Measurements from ENCODE around the gene PEX11A. TPM values are rescaled to one million over a fixed set of nuclear protein-coding genes. Genes with fewer than 3 reads are reported as not detected.

PEX11A gene
- total and polyA plus RNA-seq, 4 experiments from 2014 or later: 0.78 to 3.0 (median 2.8) TPM

DNA sequence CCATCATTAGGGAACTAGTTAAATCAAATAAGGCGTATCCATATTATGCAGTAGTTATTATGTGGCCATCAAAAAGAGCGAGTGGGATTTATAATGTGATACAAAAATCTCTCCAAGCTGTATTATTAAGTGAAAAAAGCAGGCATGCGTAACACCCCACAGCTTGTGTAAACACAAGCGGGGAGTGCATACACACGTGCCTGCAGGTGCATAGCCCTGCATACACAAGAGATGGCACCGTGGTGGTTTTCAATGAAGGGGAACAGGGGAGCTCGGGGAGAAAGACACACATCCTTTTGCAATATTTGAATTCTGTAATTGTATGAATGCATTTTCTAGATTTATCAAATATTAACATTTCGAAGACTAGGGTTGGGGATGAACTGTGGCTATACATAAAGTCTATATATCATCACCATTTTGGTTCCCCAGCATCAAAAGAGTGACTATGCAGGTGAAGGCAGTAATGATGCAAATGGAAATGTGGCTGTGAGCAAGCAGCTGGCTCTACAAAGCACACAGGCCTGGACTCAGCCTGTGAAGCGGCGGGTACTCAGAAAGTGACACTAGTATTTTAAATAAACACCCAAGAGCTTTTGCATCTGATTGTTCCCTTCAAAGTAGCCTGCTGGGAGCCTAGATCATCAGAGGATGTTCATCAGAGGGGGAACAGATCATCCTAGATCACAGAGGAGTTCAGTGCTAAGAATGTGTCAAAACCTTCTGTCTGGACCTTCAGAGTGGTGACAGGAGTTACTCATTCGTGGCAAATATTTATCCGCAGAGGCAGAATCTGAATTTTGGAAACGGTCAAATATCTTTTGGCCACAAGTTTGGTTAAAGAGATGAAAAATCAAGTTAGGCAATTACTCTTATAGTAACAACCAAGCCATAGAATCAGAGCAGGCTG lies 25.9 kb downstream of the PEX11A start:
- no peaks in the 10 kb centered on the region for H3K4me1 ChIP-seq (ENCODE audit: insufficient read depth, low read length)
- Mint-ChIP-seq H3K36me3 (no peaks in the 10 kb centered on the region), H3K4me1 (peaks cover 1 to 9% (median 4%) of the 10 kb centered on the region in 4 donors), H3K27ac (no peak overlapping the region), H3K4me3 (peak overlapping the region; percentile 4 to 73 (median 22)), H3K27me3 (peaks cover 16 to 38% of the 10 kb centered on the region in 2 donors), H3K9me3 (no peaks in the 10 kb centered on the region)
- H3K27me3 ChIP-seq (ENCODE audit: insufficient read depth, low read length): peaks cover 12% of the 10 kb centered on the region
- DNase-seq: no peak
- intact Hi-C loops (cut with micrococcal nuclease): no loop called here
- ChIA-PET CTCF (ENCODE audit: partially characterized antibody) (no interaction called here), POLR2A (ENCODE audit: partially characterized antibody) (no interaction called here)
- no peak overlapping the region for H3K4me3 ChIP-seq (ENCODE audit: low read length in 2 of 2)
- H3K36me3 ChIP-seq (ENCODE audit: insufficient read depth, low read length): no peaks in the 10 kb centered on the region
- no peaks in the 10 kb centered on the region for H3K9me3 ChIP-seq (ENCODE audit: control insufficient read depth in 1 of 2, low read length in 2 of 2)
- no peak overlapping the region for H3K27ac ChIP-seq (ENCODE audit: low read depth, low read length)

DNA sequence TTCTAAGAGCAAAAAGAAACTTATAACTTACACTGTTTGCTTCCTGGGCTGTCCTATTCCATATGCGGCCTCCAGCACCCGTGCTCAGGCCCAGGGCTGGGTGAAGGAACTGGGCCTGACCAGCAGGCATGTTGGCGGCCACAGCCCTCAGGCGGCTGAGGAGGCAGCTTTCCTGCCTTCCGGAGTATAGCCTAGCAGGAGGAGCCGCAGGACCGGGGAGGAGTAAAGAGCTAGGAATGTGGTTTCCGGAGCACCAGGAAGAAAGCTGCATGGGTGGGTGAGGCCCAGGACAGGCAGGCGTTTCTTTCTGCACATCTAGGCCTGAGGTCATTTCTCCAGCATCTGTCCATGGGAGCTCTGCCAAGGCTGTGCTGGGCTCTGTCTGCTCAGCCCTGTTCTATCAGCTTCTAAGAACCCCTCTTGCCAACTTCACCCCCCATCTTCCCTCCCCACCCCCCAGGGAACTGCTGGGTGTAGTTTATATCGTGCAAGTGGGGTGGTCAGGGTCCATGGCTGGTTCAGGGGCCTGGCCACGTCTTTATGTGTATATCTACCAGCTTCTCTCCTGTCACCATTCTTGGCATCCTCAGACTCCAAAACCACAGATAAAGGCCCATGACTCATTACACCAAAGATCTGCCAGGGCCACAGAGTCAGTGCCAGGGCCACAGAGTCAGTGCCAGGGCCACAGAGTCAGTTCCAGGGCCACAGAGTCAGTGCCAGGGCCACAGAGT lies 27.5 kb downstream of the PEX11A start:
- H3K9me3 Mint-ChIP-seq: no peaks in the 10 kb centered on the region
- Histone ChIP-seq H3K4me1 (ENCODE audit: insufficient read depth, low read length) (no peaks in the 10 kb centered on the region), H3K36me3 (ENCODE audit: insufficient read depth, low read length) (no peaks in the 10 kb centered on the region), H3K27ac (ENCODE audit: low read depth, low read length) (no peak overlapping the region), H3K4me3 (ENCODE audit: low read length in 2 of 2) (no peak overlapping the region), H3K27me3 (ENCODE audit: insufficient read depth, low read length) (peaks cover 12% of the 10 kb centered on the region), H3K9me3 (ENCODE audit: control insufficient read depth in 1 of 2, low read length in 2 of 2) (no peaks in the 10 kb centered on the region)
- no peaks in the 10 kb centered on the region for H3K36me3 Mint-ChIP-seq
- peaks cover 1 to 9% (median 4%) of the 10 kb centered on the region in 4 donors for H3K4me1 Mint-ChIP-seq
- POLR2A ChIA-PET (ENCODE audit: partially characterized antibody): no interaction called here
- intact Hi-C loops (cut with micrococcal nuclease): no loop called here
- peaks cover 16 to 42% of the 10 kb centered on the region in 2 donors for H3K27me3 Mint-ChIP-seq
- no peak for DNase-seq
- CTCF ChIA-PET (ENCODE audit: partially characterized antibody): interaction anchor here (1.1 kb wide), 1 partner anchor 16 kb away, joined by 3 read pairs; no protein-coding TSS in a partner anchor
- H3K4me3 Mint-ChIP-seq: no peak overlapping the region
- H3K27ac Mint-ChIP-seq: no peak overlapping the region

DNA sequence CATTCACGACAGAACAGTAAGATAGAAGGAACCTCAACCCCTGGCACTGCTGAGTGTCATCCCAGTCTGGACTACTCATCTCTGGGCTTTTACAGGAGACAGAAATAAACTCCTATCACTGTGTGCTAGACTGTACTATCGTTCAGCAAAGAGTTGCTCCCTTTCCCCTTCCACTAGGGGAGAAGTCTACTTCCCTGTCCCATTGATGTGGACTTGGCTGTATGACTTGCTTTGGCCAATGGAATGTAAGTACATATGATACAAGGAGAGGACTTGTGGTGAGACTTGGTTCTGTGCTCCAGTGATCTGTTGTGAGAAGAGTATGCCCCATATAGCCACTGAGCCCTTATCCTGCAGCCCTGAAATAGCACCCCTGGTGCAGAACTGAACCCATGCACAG lies 30.0 kb downstream of the PEX11A start:
- CTCF ChIA-PET (ENCODE audit: partially characterized antibody): interaction anchor here (1.4 kb wide), 1 partner anchor 14 kb away, joined by 4 read pairs; no protein-coding TSS in a partner anchor
- peaks cover 0 to 4% of the 10 kb centered on the region in 2 donors for H3K36me3 Mint-ChIP-seq

DNA sequence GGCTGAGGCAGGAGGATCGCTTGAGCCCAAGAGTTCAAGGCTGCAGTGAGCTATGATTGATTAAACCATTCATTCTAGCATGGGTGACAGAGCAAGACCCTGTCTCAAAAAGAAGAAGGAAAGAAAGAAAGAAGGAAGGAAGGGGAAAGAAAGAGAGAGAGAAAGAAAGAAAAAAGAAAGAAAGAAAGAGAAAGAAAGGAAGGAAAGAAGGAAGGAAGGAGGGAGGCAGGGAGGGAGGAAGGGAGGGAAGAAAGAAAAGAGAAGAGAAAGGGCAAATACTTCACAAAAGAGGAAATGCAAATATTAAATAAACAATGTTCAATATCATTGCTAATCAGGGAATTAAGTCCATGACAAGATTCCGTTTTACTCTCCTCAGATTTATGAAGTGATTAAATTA lies 31.3 kb downstream of the PEX11A start:
- POLR2A ChIA-PET (ENCODE audit: partially characterized antibody): no interaction called here
- Histone ChIP-seq H3K4me1 (ENCODE audit: insufficient read depth, low read length) (peaks cover 4% of the 10 kb centered on the region), H3K27me3 (ENCODE audit: insufficient read depth, low read length) (no peaks in the 10 kb centered on the region), H3K36me3 (ENCODE audit: insufficient read depth, low read length) (no peaks in the 10 kb centered on the region), H3K4me3 (ENCODE audit: low read length in 2 of 2) (no peak overlapping the region), H3K9me3 (ENCODE audit: control insufficient read depth in 1 of 2, low read length in 2 of 2) (no peaks in the 10 kb centered on the region), H3K27ac (ENCODE audit: low read depth, low read length) (no peak overlapping the region)
- DNase-seq: no peak
- peaks cover 0 to 4% of the 10 kb centered on the region in 2 donors for H3K36me3 Mint-ChIP-seq
- CTCF ChIA-PET (ENCODE audit: partially characterized antibody): interaction anchor here (1.0 kb wide), 1 partner anchor 9 kb away, joined by 4 read pairs; no protein-coding TSS in a partner anchor
- intact Hi-C loops (cut with micrococcal nuclease): no loop called here
- H3K27ac Mint-ChIP-seq: no peak overlapping the region
- H3K4me1 Mint-ChIP-seq: peaks cover 1 to 12% (median 8%) of the 10 kb centered on the region in 4 donors
- H3K9me3 Mint-ChIP-seq: no peaks in the 10 kb centered on the region
- no peak overlapping the region for H3K4me3 Mint-ChIP-seq
- peaks cover 26 to 58% of the 10 kb centered on the region in 2 donors for H3K27me3 Mint-ChIP-seq

More for the DNA sequence above, 30.0 kb downstream of the PEX11A start:
- no peak overlapping the region for H3K4me3 Mint-ChIP-seq
- peaks cover 4 to 9% (median 7%) of the 10 kb centered on the region in 4 donors for H3K4me1 Mint-ChIP-seq
- H3K27me3 Mint-ChIP-seq: peaks cover 27 to 59% of the 10 kb centered on the region in 2 donors
- H3K27ac ChIP-seq (ENCODE audit: low read depth, low read length): no peak overlapping the region
- peaks cover 7% of the 10 kb centered on the region for H3K27me3 ChIP-seq (ENCODE audit: insufficient read depth, low read length)
- no peak overlapping the region for H3K27ac Mint-ChIP-seq
- intact Hi-C loops (cut with micrococcal nuclease): no loop called here
- no peaks in the 10 kb centered on the region for H3K9me3 ChIP-seq (ENCODE audit: control insufficient read depth in 1 of 2, low read length in 2 of 2)
- no peak overlapping the region for H3K4me3 ChIP-seq (ENCODE audit: low read length in 2 of 2)
- no peaks in the 10 kb centered on the region for H3K4me1 ChIP-seq (ENCODE audit: insufficient read depth, low read length)
- H3K9me3 Mint-ChIP-seq: no peaks in the 10 kb centered on the region
- no peak for DNase-seq
- H3K36me3 ChIP-seq (ENCODE audit: insufficient read depth, low read length): no peaks in the 10 kb centered on the region
- POLR2A ChIA-PET (ENCODE audit: partially characterized antibody): no interaction called here

DNA sequence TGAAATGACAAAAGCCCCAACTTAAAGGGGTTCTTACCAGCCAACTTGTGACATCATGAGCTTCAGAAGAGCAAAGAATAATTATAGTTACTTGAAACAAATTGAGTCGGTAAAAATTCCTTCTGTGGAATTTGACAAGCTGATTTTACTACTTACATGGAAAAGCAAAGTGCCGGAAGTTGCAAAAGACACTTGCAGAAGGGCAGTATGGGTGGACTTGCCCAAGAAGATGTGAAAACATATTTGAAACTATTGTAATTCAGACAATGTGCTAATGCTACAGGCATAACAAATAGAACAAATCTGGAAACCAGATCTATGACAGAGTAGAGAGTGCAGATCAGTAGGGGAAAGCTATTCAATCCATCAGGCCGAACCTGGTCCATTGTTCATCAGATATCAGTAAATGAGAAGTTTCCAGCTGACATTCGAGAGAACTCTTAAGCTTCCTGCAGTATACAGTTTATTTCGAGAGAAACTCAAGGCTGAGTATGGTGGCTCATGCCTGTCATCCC lies 32.8 kb downstream of the PEX11A start:
- Histone ChIP-seq H3K27ac (ENCODE audit: low read depth, low read length) (no peak overlapping the region), H3K27me3 (ENCODE audit: insufficient read depth, low read length) (peaks cover 6% of the 10 kb centered on the region), H3K36me3 (ENCODE audit: insufficient read depth, low read length) (no peaks in the 10 kb centered on the region), H3K4me3 (ENCODE audit: low read length in 2 of 2) (no peak overlapping the region), H3K9me3 (ENCODE audit: control insufficient read depth in 1 of 2, low read length in 2 of 2) (no peaks in the 10 kb centered on the region), H3K4me1 (ENCODE audit: insufficient read depth, low read length) (peaks cover 5% of the 10 kb centered on the region)
- intact Hi-C loops (cut with micrococcal nuclease): no loop called here
- DNase-seq: no peak
- H3K4me3 Mint-ChIP-seq: no peak overlapping the region
- ChIA-PET POLR2A (ENCODE audit: partially characterized antibody) (no interaction called here), CTCF (ENCODE audit: partially characterized antibody) (interaction anchor here (1.8 kb wide), 1 partner anchor 13 kb away, joined by 3 read pairs; no protein-coding TSS in a partner anchor)
- H3K9me3 Mint-ChIP-seq: no peaks in the 10 kb centered on the region
- peaks cover 32 to 56% of the 10 kb centered on the region in 2 donors for H3K27me3 Mint-ChIP-seq
- no peak overlapping the region for H3K27ac Mint-ChIP-seq
- peaks cover 0 to 14% (median 8%) of the 10 kb centered on the region in 4 donors for H3K4me1 Mint-ChIP-seq
- peaks cover 0 to 4% of the 10 kb centered on the region in 2 donors for H3K36me3 Mint-ChIP-seq

DNA sequence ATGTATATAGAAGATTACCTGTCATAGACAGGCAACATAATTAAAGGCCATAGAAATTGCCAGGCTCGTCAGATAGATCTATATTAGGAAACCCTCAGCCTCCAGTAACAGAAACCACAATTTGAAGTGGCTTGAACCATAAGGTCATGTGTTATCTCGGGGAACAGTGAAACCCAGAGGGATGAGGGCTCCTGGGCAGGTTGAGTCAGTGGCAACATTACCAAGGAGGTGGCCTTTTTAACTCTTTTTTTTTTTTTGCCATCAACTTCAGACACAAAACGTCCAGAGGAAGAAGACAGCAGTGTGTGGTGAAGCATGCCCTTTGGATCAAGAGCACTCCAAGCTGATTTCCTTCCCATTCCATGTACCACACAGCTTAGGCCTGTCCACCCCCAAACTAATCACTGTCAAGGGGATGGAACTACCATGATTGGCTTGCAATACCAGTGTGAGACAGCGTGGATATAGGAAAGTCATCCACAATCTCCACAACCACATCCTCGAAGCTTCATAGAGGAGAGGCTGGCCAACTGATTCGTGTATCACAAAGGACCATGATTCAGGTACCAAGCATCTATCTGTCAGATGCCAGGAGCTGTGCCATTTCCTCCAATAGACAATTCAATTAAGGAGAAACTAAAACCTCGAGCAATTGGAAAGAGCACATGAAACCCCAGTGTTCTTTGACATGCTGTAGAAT lies 34.3 kb downstream of the PEX11A start:
- Histone ChIP-seq H3K27ac (ENCODE audit: low read depth, low read length) (no peak overlapping the region), H3K4me1 (ENCODE audit: insufficient read depth, low read length) (peaks cover 5% of the 10 kb centered on the region), H3K36me3 (ENCODE audit: insufficient read depth, low read length) (no peaks in the 10 kb centered on the region), H3K4me3 (ENCODE audit: low read length in 2 of 2) (no peak overlapping the region), H3K9me3 (ENCODE audit: control insufficient read depth in 1 of 2, low read length in 2 of 2) (no peaks in the 10 kb centered on the region), H3K27me3 (ENCODE audit: insufficient read depth, low read length) (peaks cover 6% of the 10 kb centered on the region)
- Mint-ChIP-seq H3K27me3 (peaks cover 32 to 54% of the 10 kb centered on the region in 2 donors), H3K4me3 (peak overlapping the region in 5 of 8 donors; percentile 55 to 77 (median 68)), H3K4me1 (peaks cover 0 to 14% (median 8%) of the 10 kb centered on the region in 4 donors), H3K27ac (no peak overlapping the region), H3K36me3 (peaks cover 0 to 4% of the 10 kb centered on the region in 2 donors), H3K9me3 (no peaks in the 10 kb centered on the region)
- intact Hi-C loops (cut with micrococcal nuclease): no loop called here
- POLR2A ChIA-PET (ENCODE audit: partially characterized antibody): no interaction called here
- CTCF ChIA-PET (ENCODE audit: partially characterized antibody): interaction anchor here (0.5 to 0.7 kb wide), 2 partner anchors 209 to 1614 kb away, joined by 3 read pairs; no protein-coding TSS in a partner anchor
- DNase-seq: no peak
